A549 (cell line): ENCODE measurements around the gene RNF213. TPM values are rescaled to one million over a fixed set of nuclear protein-coding genes. Genes with fewer than 3 reads are reported as not detected.
A peak's percentile ranks its signal among the peaks of the same experiment; 100 is the strongest.

Source experiments
- ATAC-seq, 2 experiments: fragments of 200-7000 bp in 1 of 2; fragments of >200 bp in 1 of 2; cut with Nextera tagmentation in 1 of 2; cut with Tn5 transposase in 1 of 2; 3 replicates each; pipeline versions ENCODE4 v1.8.0 to v1.9.1; 2018 to 2020; ENCODE audit warnings: mild to moderate bottlenecking in 1 of 2, moderate library complexity in 1 of 2
- CTCF ChIA-PET: fragments of 300-600 bp; sonication (Branson Sonifier 250); formaldehyde crosslinking; extraction: SDS; loops from one replicate; lab custom pipeline; 2021; ENCODE audit warnings: antibody characterized with exemption, inconsistent platforms; lab: Yijun Ruan, JAX
- POLR2A ChIA-PET: fragments of 350-600 bp; formaldehyde crosslinking; extraction: SDS; loops from one replicate; lab custom pipeline; 2021; ENCODE audit warnings: antibody characterized with exemption, inconsistent platforms; lab: Yijun Ruan, JAX
- DNase-seq, 2 experiments: peaks; one replicate each; pipeline versions ENCODE4 v3.0.0 to v3.0.0-alpha.2; 2011 to 2016; ENCODE audit warnings: low read depth in 1 of 2, low spot score in 1 of 2
- FAIRE-seq: peaks from 2 replicates; lab custom pipeline; 2011; peaks lifted over from hg19 to GRCh38; lab: Jason Lieb, UNC
- H3K27ac ChIP-seq, 2 experiments: fragments of >200 bp; sonication (Bioruptor Twin); formaldehyde crosslinking; 3 replicates each; pipeline ENCODE4 v1.5.1; 2016 to 2017
- H3K4me1 ChIP-seq: fragments of >200 bp; sonication (Bioruptor Twin); formaldehyde crosslinking; 3 replicates; pipeline ENCODE4 v1.6.1; 2016
- H3K4me2 ChIP-seq: fragments of >200 bp; sonication (Bioruptor Twin); formaldehyde crosslinking; 3 replicates; pipeline ENCODE4 v1.6.1; 2016
- H3K4me3 ChIP-seq: fragments of >200 bp; sonication (Bioruptor Twin); formaldehyde crosslinking; 3 replicates; pipeline ENCODE4 v1.5.1; 2016
- H3K9me3 ChIP-seq: fragments of >200 bp; sonication (Bioruptor Twin); formaldehyde crosslinking; 3 replicates; pipeline ENCODE4 v1.6.1; 2016
- BHLHE40 ChIP-seq: IDR thresholded peaks from 2 replicates; pipeline ENCODE4 v1.6.1; 2012; ENCODE audit warnings: low read depth, low read length, inconsistent platforms
- CBX8 ChIP-seq: fragments of 200-600 bp; sonication (generic); IDR thresholded peaks from 2 replicates; pipeline ENCODE4 v1.6.1; 2016
- CEBPB ChIP-seq, 2 experiments: fragments of >200 bp in 1 of 2; sonication (Bioruptor Twin) in 1 of 2; formaldehyde crosslinking in 1 of 2; IDR thresholded peaks; 2 replicates each; pipeline ENCODE4 v1.6.1; 2012 to 2016
- EP300 ChIP-seq, 2 experiments: fragments of >200 bp; sonication (Bioruptor Twin); formaldehyde crosslinking; IDR thresholded peaks; 2 replicates in 1 of 2; 3 replicates in 1 of 2; pipeline ENCODE4 v1.6.1; 2016 to 2017
- HES2 ChIP-seq: fragments of >200 bp; sonication (Bioruptor Twin); formaldehyde crosslinking; IDR thresholded peaks from 2 replicates; pipeline ENCODE4 v1.6.1; 2016
- HOXB13 ChIP-seq: fragments of 250-450 bp; sonication (Bioruptor Pico); IDR thresholded peaks from 2 replicates; pipeline ENCODE4 v1.5.0; 2020; ENCODE audit warnings: low read depth, mild to moderate bottlenecking, moderate library complexity
- HOXB5 ChIP-seq: fragments of 250-450 bp; sonication (Bioruptor Pico); IDR thresholded peaks from 2 replicates; pipeline ENCODE4 v1.5.0; 2020; ENCODE audit warnings: mild to moderate bottlenecking, moderate library complexity
- KDM1A ChIP-seq: fragments of 200-600 bp; sonication (generic); IDR thresholded peaks from 2 replicates; pipeline ENCODE4 v1.6.1; 2016; ENCODE audit warnings: low read depth, mild to moderate bottlenecking
- MAZ ChIP-seq: fragments of 150-350 bp; IDR thresholded peaks from 2 replicates; pipeline ENCODE4 v1.6.1; 2014; ENCODE audit warnings: antibody characterized with exemption, low read depth, low read length, borderline replicate concordance
- MYC ChIP-seq: IDR thresholded peaks from 2 replicates; pipeline ENCODE4 v1.6.1; 2012; ENCODE audit warnings: mild to moderate bottlenecking, inconsistent platforms, low read length, improper control_type of control experiment, borderline replicate concordance
- NFE2L2 ChIP-seq: fragments of 150-350 bp; conservative IDR thresholded peaks from 2 replicates; pipeline ENCODE4 v1.6.1; 2014; ENCODE audit warnings: low read length
- PBX3 ChIP-seq: IDR thresholded peaks from 2 replicates; pipeline ENCODE4 v1.6.1; 2012
- PHF8 ChIP-seq: fragments of 200-600 bp; sonication (generic); IDR thresholded peaks from 2 replicates; pipeline ENCODE4 v1.6.1; 2016; ENCODE audit warnings: low read depth, mild to moderate bottlenecking, antibody characterized with exemption, moderate library complexity, borderline replicate concordance
- RARB ChIP-seq: fragments of 250-450 bp; sonication (Bioruptor Pico); IDR thresholded peaks from 2 replicates; pipeline ENCODE4 v1.8.0; 2021; ENCODE audit warnings: mild to moderate bottlenecking, moderate library complexity
- RCOR1 ChIP-seq: fragments of 150-350 bp; IDR thresholded peaks from 2 replicates; pipeline ENCODE4 v1.6.1; 2014; ENCODE audit warnings: antibody characterized with exemption, low read length, low read depth
- RNF2 ChIP-seq: fragments of 200-600 bp; sonication (generic); IDR thresholded peaks from 2 replicates; pipeline ENCODE4 v1.6.1; 2016; ENCODE audit warnings: low read depth, mild to moderate bottlenecking, antibody characterized with exemption, moderate library complexity, borderline replicate concordance
- SMC3 ChIP-seq: fragments of >200 bp; sonication (Bioruptor Twin); formaldehyde crosslinking; IDR thresholded peaks from 3 replicates; pipeline ENCODE4 v1.6.1; 2018; ENCODE audit warnings: inconsistent platforms
- ZNF302 ChIP-seq: fragments of 250-450 bp; sonication (Bioruptor Pico); IDR thresholded peaks from 2 replicates; pipeline ENCODE4 v1.9.0; 2021; ENCODE audit warnings: inconsistent platforms, mild to moderate bottlenecking, moderate library complexity
- WGBS: methylation state at CpG from one replicate; pipeline ENCODE4 v1.1.6; 2017; ENCODE audit errors: missing lambda C conversion rate; 5-methylcytosine and 5-hydroxymethylcytosine counted together
- polyA plus RNA-seq, 4 experiments: library from polyadenylated mRNA; depleted of rRNA in 3 of 4; stranded (reverse); fragments of >200 nt; fragmentation: RNase III in 1 of 4; extraction: RNeasy Plus Mini Kit Qiagen cat#74134 plus additional on column Dnase treatment in 1 of 4; gene quantifications; 2 replicates in 3 of 4; 3 replicates in 1 of 4; pipeline ENCODE4 v1.2.3, GENCODE V29; 2011 to 2017
- TF ChIP-seq, protein P1 (sequence below): fragments of 250-450 bp; sonication (Bioruptor Pico); IDR thresholded peaks from 2 replicates; pipeline ENCODE4 v1.5.0; 2020; ENCODE audit warnings: low read depth, mild to moderate bottlenecking, moderate library complexity
- TF ChIP-seq, protein P2 (sequence below): fragments of 200-600 bp; sonication (generic); IDR thresholded peaks from 2 replicates; pipeline ENCODE4 v1.6.1; 2016; ENCODE audit warnings: antibody characterized with exemption, mild to moderate bottlenecking, moderate library complexity

Gene RNF213
- polyA plus RNA-seq, 2 of the 4 experiments (the other 2 are of a cell fraction): 59.1 to 127 TPM

DNA sequence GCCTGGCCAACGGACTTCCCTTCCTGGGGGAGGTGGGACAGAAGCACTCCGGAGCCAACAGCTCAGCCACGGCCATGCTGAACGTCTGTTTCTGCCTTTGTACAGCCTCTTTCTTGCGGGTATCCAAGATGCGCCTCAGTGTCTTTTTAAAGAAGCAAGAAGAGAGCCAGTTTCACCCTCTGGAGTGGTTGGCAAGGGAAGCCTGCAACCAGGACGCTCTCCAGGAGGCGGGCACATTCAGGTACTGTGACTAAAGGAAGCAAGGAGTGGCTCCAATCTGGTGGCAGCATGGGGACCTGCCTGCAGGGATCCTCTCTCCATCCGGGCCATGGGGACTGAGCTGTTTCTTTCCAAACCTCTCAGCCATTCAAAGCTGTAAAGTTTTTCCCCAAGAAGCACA is 93.7 kb downstream of the RNF213 start:
- FAIRE-seq (no peak), DNase-seq (no peak)
- CTCF ChIA-PET: no interaction called here
- no peak for TF ChIP-seq RARB (CRISPR knock-in tag)
- no peak for TF ChIP-seq HOXB13 (CRISPR knock-in tag)
- no peak for TF ChIP-seq BHLHE40
- TF ChIP-seq MYC: no peak
- no peak for TF ChIP-seq CBX8
- TF ChIP-seq HES2: no peak
- TF ChIP-seq EP300 (IDR thresholded peaks at IDR 0.05): no peak
- no peak for TF ChIP-seq KDM1A
- TF ChIP-seq HOXB5 (CRISPR knock-in tag): no peak
- no peak for TF ChIP-seq SMC3
- TF ChIP-seq, all 56 proteins: peak for 0
- ATAC-seq: peak in 1 of 2 experiments; percentile 12; a peak in 1 of 6 replicates
- Histone ChIP-seq H3K9me3 (no peaks in the 10 kb centered on the region), H3K4me3 (no peak overlapping the region), H3K4me1 (no peaks in the 10 kb centered on the region), H3K4me2 (no peak overlapping the region), H3K27ac (no peak overlapping the region)
- POLR2A ChIA-PET: no interaction called here
- 88% methylated on average over 9 of the region's 9 CpGs for WGBS

DNA sequence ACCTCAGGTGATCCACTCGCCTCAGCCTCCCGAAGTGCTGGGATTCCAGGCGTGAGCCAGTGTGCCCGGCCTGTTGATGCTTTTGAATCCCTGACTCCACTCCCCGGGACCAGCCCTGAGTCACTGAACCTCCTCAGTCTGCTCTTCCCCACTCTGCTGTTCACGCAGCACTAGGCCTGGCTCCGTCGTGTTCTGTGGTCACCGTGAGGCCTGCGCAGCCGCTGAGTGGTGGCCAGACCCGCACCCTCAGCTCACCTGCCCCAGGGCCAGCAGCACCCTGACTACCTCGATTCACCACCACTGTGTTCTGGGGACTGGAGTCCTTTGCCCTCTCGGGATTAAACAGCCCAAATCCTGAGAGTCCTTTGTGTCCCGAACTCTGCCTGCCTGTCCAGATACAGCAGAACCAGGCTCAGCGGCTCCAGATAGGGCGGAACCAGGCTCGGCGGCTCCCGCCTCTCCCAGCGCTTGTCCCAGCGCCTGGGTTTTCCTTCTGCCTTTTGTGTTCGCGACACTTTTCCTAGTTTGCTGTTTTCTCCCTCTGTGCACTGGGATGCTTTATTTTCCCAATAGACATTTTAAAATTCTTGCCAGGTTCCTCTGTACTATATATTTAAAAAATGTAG is 95.7 kb downstream of the RNF213 start:
- no peak overlapping the region for H3K27ac ChIP-seq
- peaks cover 7% of the 10 kb centered on the region; the same call in 2 of the 3 replicates for H3K9me3 ChIP-seq
- WGBS: 90% methylated on average over 23 of the region's 24 CpGs
- H3K4me2 ChIP-seq: no peak overlapping the region
- H3K4me3 ChIP-seq: no peak overlapping the region
- no peak for TF ChIP-seq MAZ
- TF ChIP-seq, protein P1, sequence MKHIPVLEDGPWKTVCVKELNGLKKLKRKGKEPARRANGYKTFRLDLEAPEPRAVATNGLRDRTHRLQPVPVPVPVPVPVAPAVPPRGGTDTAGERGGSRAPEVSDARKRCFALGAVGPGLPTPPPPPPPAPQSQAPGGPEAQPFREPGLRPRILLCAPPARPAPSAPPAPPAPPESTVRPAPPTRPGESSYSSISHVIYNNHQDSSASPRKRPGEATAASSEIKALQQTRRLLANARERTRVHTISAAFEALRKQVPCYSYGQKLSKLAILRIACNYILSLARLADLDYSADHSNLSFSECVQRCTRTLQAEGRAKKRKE: no peak
- TF ChIP-seq PBX3: no peak
- no peak for TF ChIP-seq RNF2
- no peak for TF ChIP-seq NFE2L2
- no peak for TF ChIP-seq MYC
- TF ChIP-seq, protein P2, sequence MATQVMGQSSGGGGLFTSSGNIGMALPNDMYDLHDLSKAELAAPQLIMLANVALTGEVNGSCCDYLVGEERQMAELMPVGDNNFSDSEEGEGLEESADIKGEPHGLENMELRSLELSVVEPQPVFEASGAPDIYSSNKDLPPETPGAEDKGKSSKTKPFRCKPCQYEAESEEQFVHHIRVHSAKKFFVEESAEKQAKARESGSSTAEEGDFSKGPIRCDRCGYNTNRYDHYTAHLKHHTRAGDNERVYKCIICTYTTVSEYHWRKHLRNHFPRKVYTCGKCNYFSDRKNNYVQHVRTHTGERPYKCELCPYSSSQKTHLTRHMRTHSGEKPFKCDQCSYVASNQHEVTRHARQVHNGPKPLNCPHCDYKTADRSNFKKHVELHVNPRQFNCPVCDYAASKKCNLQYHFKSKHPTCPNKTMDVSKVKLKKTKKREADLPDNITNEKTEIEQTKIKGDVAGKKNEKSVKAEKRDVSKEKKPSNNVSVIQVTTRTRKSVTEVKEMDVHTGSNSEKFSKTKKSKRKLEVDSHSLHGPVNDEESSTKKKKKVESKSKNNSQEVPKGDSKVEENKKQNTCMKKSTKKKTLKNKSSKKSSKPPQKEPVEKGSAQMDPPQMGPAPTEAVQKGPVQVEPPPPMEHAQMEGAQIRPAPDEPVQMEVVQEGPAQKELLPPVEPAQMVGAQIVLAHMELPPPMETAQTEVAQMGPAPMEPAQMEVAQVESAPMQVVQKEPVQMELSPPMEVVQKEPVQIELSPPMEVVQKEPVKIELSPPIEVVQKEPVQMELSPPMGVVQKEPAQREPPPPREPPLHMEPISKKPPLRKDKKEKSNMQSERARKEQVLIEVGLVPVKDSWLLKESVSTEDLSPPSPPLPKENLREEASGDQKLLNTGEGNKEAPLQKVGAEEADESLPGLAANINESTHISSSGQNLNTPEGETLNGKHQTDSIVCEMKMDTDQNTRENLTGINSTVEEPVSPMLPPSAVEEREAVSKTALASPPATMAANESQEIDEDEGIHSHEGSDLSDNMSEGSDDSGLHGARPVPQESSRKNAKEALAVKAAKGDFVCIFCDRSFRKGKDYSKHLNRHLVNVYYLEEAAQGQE: no peak
- no peak for TF ChIP-seq RCOR1
- no peak for TF ChIP-seq ZNF302 (CRISPR knock-in tag)
- no peak for TF ChIP-seq HOXB5 (CRISPR knock-in tag)
- TF ChIP-seq CEBPB (IDR thresholded peaks at IDR 0.05): no peak
- no peak for TF ChIP-seq PHF8
- no peak for TF ChIP-seq BHLHE40
- TF ChIP-seq, all 56 proteins: peak for 0
- POLR2A ChIA-PET: no interaction called here
- DNase-seq (no peak), ATAC-seq (peak; percentile 9 to 40; a peak in 3 of 6 replicates), FAIRE-seq (no peak)
- CTCF ChIA-PET: interaction anchor here (0.6 to 1.5 kb wide), 2 partner anchors 11 to 19 kb away, joined by 4 to 6 read pairs; no protein-coding TSS in a partner anchor
- H3K4me1 ChIP-seq: no peaks in the 10 kb centered on the region
